DLD1 (cell line): Measurements from ENCODE around the gene THAP4.

Source experiments
- in situ Hi-C: cut with HindIII; loops from 2 replicates; pipeline ENCODE4 v1.10.0; 2017; ENCODE audit warnings: low sequenced_read_pairs

Gene THAP4

DNA sequence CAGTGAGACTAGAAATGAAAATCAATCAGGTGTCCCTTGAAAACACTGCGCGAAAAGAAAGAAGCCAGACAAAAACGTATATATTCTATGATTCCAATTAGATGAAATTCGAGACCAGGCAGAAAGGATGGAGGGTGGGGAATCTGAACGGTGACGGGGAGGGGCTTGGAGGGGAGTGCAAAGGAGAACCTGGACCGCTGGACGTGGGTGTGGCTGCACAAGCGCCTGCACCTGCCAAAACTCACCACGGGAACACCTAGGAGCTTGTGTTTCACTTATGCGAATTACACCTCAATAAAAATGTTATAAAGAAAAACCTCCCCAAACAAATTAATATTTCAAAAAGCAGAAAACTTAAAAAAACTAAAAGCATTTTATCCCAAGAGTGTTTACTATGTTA lies 21.9 kb downstream of the THAP4 start:
- in situ Hi-C loops, result no loop called here

- in situ Hi-C loops, result no loop called here
Observed at GRCh38 chr2:241613017-241613780, 23.8 kb downstream of the THAP4 start.

DNA sequence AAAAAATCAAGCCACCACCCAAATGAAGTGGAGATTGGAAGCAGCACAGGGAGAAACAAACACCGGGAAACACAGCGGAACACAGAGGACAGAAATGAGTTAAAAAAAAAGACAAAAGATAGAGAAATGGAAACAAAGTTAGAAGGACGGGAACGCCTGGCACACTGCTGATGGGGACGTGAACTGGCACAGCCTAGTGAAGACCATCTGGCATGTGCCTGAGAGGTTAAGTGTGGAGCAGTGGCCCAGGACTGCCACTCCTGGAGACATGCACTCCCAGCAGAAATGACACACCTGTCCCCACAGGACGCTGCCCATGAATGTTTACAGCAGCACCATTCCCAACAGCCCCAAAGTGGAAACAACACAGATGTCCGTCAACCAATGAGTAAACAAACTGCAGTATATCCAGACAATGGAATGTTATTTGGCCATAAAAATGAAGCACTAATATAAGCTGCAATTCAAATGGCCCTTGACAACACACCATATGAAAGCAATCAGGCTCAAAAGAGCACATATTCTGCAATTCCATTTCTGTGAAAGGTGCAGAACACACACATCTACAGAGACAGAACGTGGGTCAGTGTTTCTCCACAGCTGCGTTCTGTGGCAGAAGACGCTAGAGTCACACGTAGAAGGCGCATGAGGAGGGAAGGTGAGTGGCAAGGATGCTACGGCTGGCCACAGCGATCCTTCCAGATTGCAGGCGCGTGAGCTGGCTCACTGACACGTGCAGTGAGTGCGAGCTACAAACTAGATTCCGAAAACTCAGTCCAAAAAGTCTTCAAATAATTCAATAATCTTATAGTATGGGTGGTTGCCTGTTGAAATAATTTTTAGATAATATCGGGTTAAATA lies 24.6 kb downstream of the THAP4 start:
- in situ Hi-C loops, result no loop called here

DNA sequence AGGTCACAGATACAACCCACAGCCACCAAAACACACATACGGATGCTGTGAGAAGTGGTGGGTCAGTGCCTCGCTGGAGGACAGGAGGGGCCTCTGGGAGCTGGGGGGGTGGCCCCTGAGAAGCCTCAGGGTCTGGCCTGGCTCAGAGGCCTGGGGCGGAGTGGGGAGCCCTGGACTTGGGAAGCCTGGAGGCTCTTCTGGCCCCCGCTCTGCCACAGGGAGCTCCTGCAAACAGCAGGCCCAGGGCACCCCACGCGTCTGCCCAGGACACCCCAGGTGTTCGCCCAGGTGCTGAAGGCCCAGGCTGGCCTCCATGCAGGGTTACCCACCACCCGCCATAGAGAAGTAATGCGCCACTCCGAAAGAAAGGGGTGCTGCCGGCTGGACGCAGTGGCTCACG lies 25.9 kb downstream of the THAP4 start:
- in situ Hi-C loops, result no loop called here

GRCh38 chr2:241609859-241610793 lies 26.8 kb downstream of the THAP4 start:
- in situ Hi-C loops, result no loop called here

GRCh38 chr2:241608881-241609280 lies 28.1 kb downstream of the THAP4 start:
- in situ Hi-C loops, result no loop called here

GRCh38 chr2:241607162-241607885 lies 29.6 kb downstream of the THAP4 start:
- in situ Hi-C loops, result no loop called here

DNA sequence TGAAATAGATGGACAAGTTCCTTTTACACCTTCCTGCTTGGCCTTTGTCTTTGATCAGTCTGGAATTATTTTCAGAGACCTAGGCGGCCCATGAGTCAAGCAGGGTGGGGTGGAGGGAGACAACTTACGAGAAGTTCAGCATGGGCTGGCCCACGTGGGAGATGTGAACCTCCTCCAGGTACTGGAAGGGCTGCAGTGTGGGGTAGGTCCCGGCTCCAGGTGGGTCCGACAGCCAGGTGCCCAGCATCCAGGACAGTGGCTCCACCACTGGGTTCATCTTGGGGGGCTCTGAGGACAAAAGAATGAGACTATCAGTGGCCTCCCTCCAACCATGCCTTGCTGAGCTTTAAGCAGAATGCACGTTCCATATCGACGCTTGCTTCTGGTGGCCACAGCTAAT lies 30.8 kb downstream of the THAP4 start:
- in situ Hi-C loops, result no loop called here

GRCh38 chr2:241603686-241604085 lies 33.3 kb downstream of the THAP4 start:
- in situ Hi-C loops, result no loop called here

GRCh38 chr2:241602720-241603119 lies 34.2 kb downstream of the THAP4 start:
- in situ Hi-C loops, result no loop called here

- in situ Hi-C loops, result no loop called here
Observed at GRCh38 chr2:241601841-241602240, 35.1 kb downstream of the THAP4 start.

DNA sequence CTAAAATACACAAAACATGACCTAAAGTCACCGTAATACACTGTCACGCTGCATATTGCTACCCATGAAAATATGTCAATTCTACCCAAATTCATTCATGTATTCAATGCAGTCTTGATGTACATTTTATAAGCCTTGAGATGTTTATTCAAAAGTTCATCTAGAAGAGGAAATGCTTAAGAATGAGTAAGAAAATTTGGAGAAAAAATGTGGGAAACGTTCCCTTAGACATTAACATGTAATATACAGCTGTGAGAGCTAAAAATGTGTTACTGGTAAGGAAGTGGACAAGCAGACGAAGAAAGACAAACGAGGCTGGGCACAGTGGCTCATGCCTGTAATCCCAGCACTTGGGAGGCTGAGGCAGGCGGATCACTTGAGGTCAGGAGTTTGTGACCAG lies 37.3 kb downstream of the THAP4 start:
- in situ Hi-C loops, result loop anchor here (25.0 kb wide), 1 partner anchor 112 kb away; no protein-coding TSS in a partner anchor

GRCh38 chr2:241598487-241598886 lies 38.5 kb downstream of the THAP4 start:
- in situ Hi-C loops, result loop anchor here (25.0 kb wide), 1 partner anchor 111 kb away; no protein-coding TSS in a partner anchor

DNA sequence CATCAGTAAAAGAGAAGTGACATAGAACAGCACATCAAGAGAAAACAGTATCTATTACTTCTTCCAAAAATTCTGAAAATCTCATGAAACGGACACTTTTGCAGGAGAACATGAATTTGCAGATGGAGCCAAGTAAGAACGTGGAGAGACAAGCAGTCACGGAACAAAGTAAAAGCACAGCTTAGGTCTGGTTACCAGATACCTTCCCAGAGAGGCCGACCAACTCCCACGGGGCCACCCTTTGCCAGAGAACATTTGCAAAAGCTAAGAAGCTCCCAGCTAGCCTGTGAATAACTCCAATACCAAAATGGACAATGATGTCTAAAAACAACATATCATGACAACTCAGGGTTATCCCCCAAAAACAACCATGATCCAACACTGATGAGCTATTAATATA lies 38.9 kb downstream of the THAP4 start:
- in situ Hi-C loops, result loop anchor here (25.0 kb wide), 1 partner anchor 111 kb away; no protein-coding TSS in a partner anchor

DNA sequence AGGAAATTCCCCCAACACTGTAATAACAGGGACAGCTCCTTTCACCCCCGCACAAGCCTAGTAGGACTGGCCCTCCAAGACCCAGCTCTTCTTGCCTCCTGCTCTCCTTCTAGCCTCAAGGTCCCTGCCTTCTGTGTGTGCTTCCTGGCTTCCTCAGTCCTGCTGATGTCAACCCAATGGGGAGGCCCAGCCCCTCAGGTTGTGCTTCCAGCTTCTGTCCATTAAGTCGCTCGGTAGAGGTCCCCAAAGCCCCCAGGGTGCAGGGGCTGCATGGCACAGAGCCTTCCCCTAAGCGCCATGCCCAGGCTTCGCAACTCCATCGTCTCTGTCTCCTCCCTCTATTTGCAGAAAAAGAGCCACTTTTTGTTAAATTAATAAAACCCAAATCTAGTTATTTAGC lies 39.4 kb downstream of the THAP4 start:
- in situ Hi-C loops, result loop anchor here (25.0 kb wide), 1 partner anchor 110 kb away; no protein-coding TSS in a partner anchor

- in situ Hi-C loops, result loop anchor here (25.0 kb wide), 1 partner anchor 108 kb away; no protein-coding TSS in a partner anchor
Observed at GRCh38 chr2:241595600-241596140, 41.3 kb downstream of the THAP4 start.

- in situ Hi-C loops, result loop anchor here (25.0 kb wide), 1 partner anchor 106 kb away; no protein-coding TSS in a partner anchor
Observed at GRCh38 chr2:241593271-241593670, 43.7 kb downstream of the THAP4 start.

DNA sequence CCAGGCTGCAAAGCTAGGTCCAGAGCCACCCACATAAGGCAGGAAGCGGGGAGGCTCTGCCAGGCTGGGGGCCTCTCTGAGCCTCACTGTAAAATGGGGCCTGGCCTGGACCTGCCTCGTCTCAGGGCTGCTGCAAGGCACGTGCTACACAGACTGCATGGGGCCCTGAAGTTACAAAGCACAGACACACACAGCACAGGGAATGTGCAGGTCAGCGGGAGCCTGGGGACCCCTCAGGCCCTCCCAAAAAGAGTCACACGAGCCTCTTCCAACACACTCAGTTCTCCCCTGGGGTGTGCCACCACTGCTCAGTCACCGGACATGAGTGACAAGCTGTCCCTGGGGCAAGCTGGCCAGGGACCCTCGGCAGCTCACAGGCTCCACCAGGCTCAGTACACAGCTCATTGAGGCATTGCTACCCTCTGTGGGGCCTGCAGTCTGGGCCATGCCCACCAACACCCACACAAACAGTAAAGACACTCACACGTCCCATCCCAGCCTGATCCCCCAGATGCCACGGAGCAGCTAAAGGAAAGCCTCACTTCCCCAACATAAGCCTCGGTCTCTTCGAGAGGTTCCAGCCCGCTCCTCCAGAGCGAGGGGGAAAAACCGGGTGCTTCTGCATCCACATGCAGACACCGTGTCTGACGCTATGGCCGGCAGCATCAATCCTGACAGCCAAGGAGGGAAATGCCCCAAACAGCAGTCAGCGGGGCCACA lies 44.7 kb downstream of the THAP4 start:
- in situ Hi-C loops, result loop anchor here (25.0 kb wide), 1 partner anchor 105 kb away; no protein-coding TSS in a partner anchor
